Endothelial cell (in vitro differentiated cells): ENCODE results near the gene CPNE6. TPM values are rescaled to one million over a fixed set of nuclear protein-coding genes. Genes with fewer than 3 reads are reported as not detected.

Source experiments
- DNase-seq: peaks from one replicate; pipeline ENCODE4 v3.0.0; 2021; ENCODE audit warnings: low spot score
- H3K27ac Mint-ChIP-seq: one replicate; pipeline ENCODE4 v1.8.0; 2021; ENCODE audit warnings: mixed read lengths, inconsistent platforms; ENCODE audit not compliant: unreplicated experiment
- H3K27me3 Mint-ChIP-seq: one replicate; pipeline ENCODE4 v1.8.0; 2021; ENCODE audit warnings: mild to moderate bottlenecking, moderate library complexity, mixed read lengths, inconsistent platforms; ENCODE audit not compliant: unreplicated experiment
- H3K36me3 Mint-ChIP-seq: one replicate; pipeline ENCODE4 v1.8.0; 2021; ENCODE audit warnings: mild to moderate bottlenecking, low read depth, mixed read lengths, inconsistent platforms; ENCODE audit not compliant: unreplicated experiment
- H3K4me1 Mint-ChIP-seq: one replicate; pipeline ENCODE4 v1.8.0; 2021; ENCODE audit warnings: mild to moderate bottlenecking, mixed read lengths, inconsistent platforms; ENCODE audit not compliant: unreplicated experiment
- H3K4me3 Mint-ChIP-seq: one replicate; pipeline ENCODE4 v1.8.0; 2021; ENCODE audit warnings: mild to moderate bottlenecking, mixed read lengths, inconsistent platforms; ENCODE audit not compliant: unreplicated experiment
- H3K9me3 Mint-ChIP-seq: one replicate; pipeline ENCODE4 v1.8.0; 2021; ENCODE audit warnings: mixed read lengths, inconsistent platforms; ENCODE audit not compliant: unreplicated experiment
- total RNA-seq: library from RNA; stranded (reverse); fragmentation: NEBNext Ultra II Directional; extraction: Animal tissue kit (Norgen Biotek cat#: 25700); gene quantifications from one replicate; pipeline ENCODE4 v1.2.1, GENCODE V29; 2021; ENCODE audit not compliant: unreplicated experiment
- TF ChIP-seq, protein P1 (sequence below): fragments of 200-600 bp; sonication (generic); IDR thresholded peaks from one replicate; pipeline ENCODE4 v1.5.0; 2021; ENCODE audit warnings: antibody characterized with exemption; ENCODE audit not compliant: unreplicated experiment

The CPNE6 gene
- total RNA-seq, 1 donor from 2014 or later, result not detected

DNA sequence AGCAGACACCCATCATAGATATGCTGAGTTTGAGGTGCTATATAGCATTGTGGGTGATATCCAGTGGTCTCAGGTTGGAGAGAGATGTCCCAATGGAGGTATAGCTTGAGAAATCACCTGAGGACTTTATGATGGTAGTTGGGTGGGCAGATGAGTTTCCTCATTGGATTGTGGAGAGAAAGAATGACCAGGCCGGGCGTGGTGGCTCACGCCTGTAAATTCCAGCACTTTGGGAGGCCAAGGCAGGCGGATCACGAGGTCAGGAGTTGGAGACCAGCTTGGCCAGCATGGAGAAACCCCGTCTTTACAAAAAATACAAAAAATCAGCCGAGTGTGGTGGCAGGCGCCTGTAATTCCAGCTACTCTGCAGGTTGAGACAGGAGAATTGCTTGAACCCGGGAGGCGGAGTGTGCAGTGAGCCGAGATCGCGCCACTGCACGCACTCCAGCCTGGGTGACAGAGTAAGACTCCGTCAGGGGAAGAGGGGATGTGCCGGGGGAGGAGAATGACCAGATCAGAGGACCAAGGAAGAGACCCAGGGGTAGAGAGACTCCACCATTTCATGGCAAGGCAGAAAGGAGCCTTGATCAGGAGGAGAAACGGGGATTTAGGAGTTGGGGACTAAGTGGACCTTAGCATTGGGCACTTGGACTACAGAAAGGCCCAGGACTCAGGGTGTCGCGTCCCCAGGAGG lies 22.0 kb downstream of the CPNE6 start:
- H3K27me3 Mint-ChIP-seq, result peaks cover 10% of the 10 kb centered on the region
- no peak for DNase-seq
- H3K36me3 Mint-ChIP-seq, result peaks cover 8% of the 10 kb centered on the region
- H3K9me3 Mint-ChIP-seq, result no peaks in the 10 kb centered on the region
- peak overlapping the region; percentile 79 for H3K4me3 Mint-ChIP-seq
- no peak overlapping the region for H3K27ac Mint-ChIP-seq
- TF ChIP-seq, protein P1, sequence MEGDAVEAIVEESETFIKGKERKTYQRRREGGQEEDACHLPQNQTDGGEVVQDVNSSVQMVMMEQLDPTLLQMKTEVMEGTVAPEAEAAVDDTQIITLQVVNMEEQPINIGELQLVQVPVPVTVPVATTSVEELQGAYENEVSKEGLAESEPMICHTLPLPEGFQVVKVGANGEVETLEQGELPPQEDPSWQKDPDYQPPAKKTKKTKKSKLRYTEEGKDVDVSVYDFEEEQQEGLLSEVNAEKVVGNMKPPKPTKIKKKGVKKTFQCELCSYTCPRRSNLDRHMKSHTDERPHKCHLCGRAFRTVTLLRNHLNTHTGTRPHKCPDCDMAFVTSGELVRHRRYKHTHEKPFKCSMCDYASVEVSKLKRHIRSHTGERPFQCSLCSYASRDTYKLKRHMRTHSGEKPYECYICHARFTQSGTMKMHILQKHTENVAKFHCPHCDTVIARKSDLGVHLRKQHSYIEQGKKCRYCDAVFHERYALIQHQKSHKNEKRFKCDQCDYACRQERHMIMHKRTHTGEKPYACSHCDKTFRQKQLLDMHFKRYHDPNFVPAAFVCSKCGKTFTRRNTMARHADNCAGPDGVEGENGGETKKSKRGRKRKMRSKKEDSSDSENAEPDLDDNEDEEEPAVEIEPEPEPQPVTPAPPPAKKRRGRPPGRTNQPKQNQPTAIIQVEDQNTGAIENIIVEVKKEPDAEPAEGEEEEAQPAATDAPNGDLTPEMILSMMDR, result no peak
- peaks cover 18% of the 10 kb centered on the region for H3K4me1 Mint-ChIP-seq

DNA sequence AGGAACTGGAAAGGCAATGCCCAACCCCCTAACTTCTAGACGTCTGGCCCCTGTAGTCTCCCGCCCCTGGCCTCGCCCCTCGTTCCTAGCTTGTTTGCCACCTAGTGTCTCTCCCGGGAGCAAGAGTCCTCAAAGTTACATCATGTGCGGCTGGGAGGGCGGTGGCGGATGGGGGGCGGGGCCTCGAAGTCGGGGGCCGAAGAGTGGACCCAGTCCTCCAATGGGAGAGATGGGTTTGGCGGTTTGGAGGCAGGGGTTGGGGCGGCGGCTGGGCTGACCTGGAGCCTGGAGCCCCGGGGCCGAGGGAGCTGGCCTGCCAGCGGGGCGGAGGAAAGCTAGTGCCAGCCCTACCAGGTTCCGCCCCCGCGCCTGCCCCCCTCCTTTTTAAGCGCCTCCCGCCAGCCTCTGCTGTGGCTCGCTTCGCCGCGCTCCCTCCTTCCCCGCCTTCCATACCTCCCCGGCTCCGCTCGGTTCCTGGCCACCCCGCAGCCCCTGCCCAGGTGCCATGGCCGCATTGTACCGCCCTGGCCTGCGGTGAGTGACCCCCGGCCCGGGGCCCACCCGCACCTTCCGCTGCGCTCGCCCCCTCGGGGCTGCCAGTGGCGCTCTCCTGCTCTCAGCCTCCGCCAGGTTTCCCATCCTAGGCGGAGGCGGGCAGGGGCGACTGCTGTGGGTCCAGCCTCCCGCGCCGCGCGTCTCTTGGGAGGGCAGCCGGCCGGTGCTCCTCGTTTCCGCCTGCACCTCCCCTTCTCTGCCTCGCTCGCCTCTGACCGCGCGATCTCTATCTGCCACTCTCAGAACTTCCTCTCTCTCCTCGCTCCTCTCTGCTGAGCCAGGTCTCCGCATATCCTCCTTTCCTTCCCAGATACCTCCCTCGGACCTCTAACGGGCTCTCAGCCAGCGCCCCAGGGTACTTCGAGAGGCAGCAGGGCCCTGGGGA lies 22.8 kb downstream of the CPNE6 start, which contains the start of gene PCK2:
Gene PCK2, plus strand, starts transcription at position 411 of the 940 bp plus-strand sequence. Its CDS starts 95 bp downstream, at position 506.
- Mint-ChIP-seq H3K4me1 (peaks cover 18% of the 10 kb centered on the region), H3K9me3 (no peaks in the 10 kb centered on the region), H3K27me3 (peaks cover 10% of the 10 kb centered on the region), H3K27ac (peak within 1 kb of the TSS; percentile 74), H3K36me3 (peaks cover 8% of the 10 kb centered on the region), H3K4me3 (peak within 1 kb of the TSS; percentile 95)
- peak; percentile 63 for DNase-seq
- TF ChIP-seq, protein P1, result no peak

DNA sequence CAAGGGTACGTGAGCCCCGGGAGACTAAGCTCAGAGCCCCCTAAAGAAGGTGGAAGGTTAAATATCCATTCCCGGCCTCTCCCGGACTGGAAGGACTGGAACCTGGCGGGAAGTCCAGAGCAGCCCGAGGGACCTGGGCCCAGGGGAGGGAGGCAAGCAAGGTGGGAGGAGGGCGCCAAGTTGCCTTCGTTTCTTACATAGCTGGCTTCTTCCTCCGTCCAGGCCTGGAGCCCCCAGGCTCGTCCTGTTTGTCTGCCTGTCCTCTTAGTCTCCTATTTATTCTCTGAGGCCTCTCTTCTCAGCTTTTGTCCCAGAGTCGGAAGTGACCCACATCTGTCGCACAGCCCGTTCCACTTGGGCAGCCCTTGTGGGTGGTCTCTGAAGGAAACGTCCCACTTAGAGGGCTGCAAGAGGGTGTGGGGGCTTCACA lies 23.5 kb downstream of the CPNE6 start:
- Mint-ChIP-seq H3K4me1 (peaks cover 18% of the 10 kb centered on the region), H3K9me3 (no peaks in the 10 kb centered on the region), H3K4me3 (peak overlapping the region; percentile 95), H3K36me3 (peaks cover 8% of the 10 kb centered on the region), H3K27ac (peak overlapping the region; percentile 74), H3K27me3 (peaks cover 10% of the 10 kb centered on the region)
- TF ChIP-seq, protein P1, result no peak
- peak; percentile 13 for DNase-seq

DNA sequence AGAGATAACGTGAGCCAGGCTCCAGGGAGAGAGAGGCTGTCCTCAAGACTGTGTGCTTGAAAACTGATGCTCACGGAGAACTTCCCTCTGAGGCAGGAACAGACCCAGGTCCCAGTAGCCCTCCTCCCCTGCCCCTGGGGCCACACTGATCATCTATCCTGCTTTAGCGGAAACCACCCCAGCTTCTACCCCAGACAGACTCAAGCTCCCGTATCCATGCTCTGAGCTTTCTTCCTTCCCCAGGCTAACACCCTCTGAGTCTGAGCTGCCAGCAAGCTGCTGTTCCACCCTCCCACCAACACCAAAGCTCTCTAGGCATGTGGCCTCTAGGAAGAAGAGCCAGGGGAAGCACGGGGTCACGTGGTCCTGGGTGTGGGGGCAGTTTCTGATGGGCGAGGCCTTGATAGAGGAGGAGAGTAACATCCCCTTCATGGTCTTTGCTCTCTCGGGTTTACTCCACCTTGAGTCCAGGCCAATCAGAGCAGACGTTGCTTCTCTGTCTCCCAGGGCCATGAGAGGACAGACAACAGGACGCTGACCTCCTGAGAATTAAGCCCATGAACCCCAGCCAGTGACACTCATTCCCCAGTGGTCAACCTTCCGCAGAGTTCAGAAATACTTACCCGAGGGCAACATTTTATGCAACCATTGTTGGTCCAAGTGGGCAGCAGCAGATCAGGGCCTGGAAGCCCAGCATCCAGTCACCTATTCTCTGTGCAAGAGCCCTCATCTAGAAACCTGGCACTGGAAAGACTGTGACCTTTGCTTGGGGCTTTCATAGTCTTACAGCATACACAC lies 24.1 kb downstream of the CPNE6 start:
- Mint-ChIP-seq H3K27ac (peak overlapping the region; percentile 74), H3K36me3 (peaks cover 8% of the 10 kb centered on the region), H3K27me3 (peaks cover 10% of the 10 kb centered on the region), H3K4me1 (peaks cover 18% of the 10 kb centered on the region), H3K4me3 (peak overlapping the region; percentile 95), H3K9me3 (no peaks in the 10 kb centered on the region)
- peak; percentile 12 for DNase-seq
- TF ChIP-seq, protein P1, result no peak
